Keratinocyte (primary cell): ENCODE measurements around the gene MALT1. TPM values are rescaled to one million over a fixed set of nuclear protein-coding genes. Genes with fewer than 3 reads are reported as not detected.

ENCODE experiments used
- DNase-seq: peaks from one replicate; pipeline ENCODE4 v3.0.0-alpha.2; 2011; ENCODE audit warnings: low read depth, missing footprints, low spot score
- FAIRE-seq: peaks from 2 replicates; lab custom pipeline; 2011; peaks lifted over from hg19 to GRCh38; lab: Jason Lieb, UNC
- H2AFZ ChIP-seq: 2 replicates; pipeline ENCODE4 v1.6.0; 2012; ENCODE audit warnings: low read length, control low read depth, inconsistent platforms; ENCODE audit not compliant: control insufficient read depth
- H3K27ac ChIP-seq: 2 replicates; pipeline ENCODE4 v1.5.1; 2011; ENCODE audit warnings: low read length; ENCODE audit not compliant: control insufficient read depth, insufficient read depth
- H3K27me3 ChIP-seq: 3 replicates; pipeline ENCODE4 v1.6.0; 2011; ENCODE audit warnings: low read length; ENCODE audit not compliant: control insufficient read depth, insufficient read depth; ENCODE audit errors: extremely low read depth
- H3K36me3 ChIP-seq, 2 experiments: 2 replicates in 1 of 2; 3 replicates in 1 of 2; pipeline ENCODE4 v1.5.1; 2011; ENCODE audit warnings: low read length in 2 of 2, mild to moderate bottlenecking in 1 of 2; ENCODE audit not compliant: control insufficient read depth in 2 of 2, insufficient read depth in 2 of 2; ENCODE audit errors: extremely low read depth in 1 of 2
- H3K4me1 ChIP-seq: 3 replicates; pipeline ENCODE4 v1.5.1; 2011; ENCODE audit warnings: low read length; ENCODE audit not compliant: control insufficient read depth, insufficient read depth; ENCODE audit errors: extremely low read depth
- H3K4me2 ChIP-seq: 3 replicates; pipeline ENCODE4 v1.6.0; 2011; ENCODE audit warnings: low read depth, low read length; ENCODE audit not compliant: control insufficient read depth, insufficient read depth; ENCODE audit errors: extremely low read depth
- H3K4me3 ChIP-seq, 3 experiments: fragments of 200-600 bp in 1 of 3; sonication (generic) in 1 of 3; 2 replicates in 2 of 3; 3 replicates in 1 of 3; pipeline ENCODE4 v1.5.1; 2011 to 2016; ENCODE audit warnings: low read length in 3 of 3, mild to moderate bottlenecking in 3 of 3, control low read depth in 2 of 3, inconsistent platforms in 1 of 3, low read depth in 1 of 3, mixed read lengths in 1 of 3, mixed run types in 1 of 3, moderate library complexity in 1 of 3; ENCODE audit not compliant: control insufficient read depth in 2 of 3, insufficient read depth in 2 of 3; ENCODE audit errors: extremely low read depth in 1 of 3
- H3K79me2 ChIP-seq: 2 replicates; pipeline ENCODE4 v1.6.0; 2012; ENCODE audit warnings: low read length; ENCODE audit not compliant: control insufficient read depth, insufficient read depth
- H3K9ac ChIP-seq: 3 replicates; pipeline ENCODE4 v1.6.0; 2011; ENCODE audit warnings: low read length; ENCODE audit not compliant: control insufficient read depth, insufficient read depth; ENCODE audit errors: extremely low read depth
- H3K9me1 ChIP-seq: 3 replicates; pipeline ENCODE4 v1.6.0; 2011; ENCODE audit warnings: low read length; ENCODE audit not compliant: control insufficient read depth, insufficient read depth; ENCODE audit errors: extremely low read depth
- H3K9me3 ChIP-seq: 2 replicates; pipeline ENCODE4 v1.5.1; 2012; ENCODE audit warnings: low read depth, low read length; ENCODE audit not compliant: control insufficient read depth
- H4K20me1 ChIP-seq: 3 replicates; pipeline ENCODE4 v1.6.0; 2011; ENCODE audit warnings: low read length; ENCODE audit not compliant: control insufficient read depth, insufficient read depth; ENCODE audit errors: extremely low read depth
- CTCF ChIP-seq, 3 experiments: IDR thresholded peaks in 1 of 3; conservative IDR thresholded peaks in 1 of 3; optimal IDR thresholded peaks in 1 of 3; 2 replicates in 2 of 3; 3 replicates in 1 of 3; pipeline versions ENCODE3 to v1.5.1; 2011; ENCODE audit warnings: low read length in 3 of 3, mild to moderate bottlenecking in 3 of 3, moderate library complexity in 2 of 3, control low read depth in 1 of 3, inconsistent platforms in 1 of 3; ENCODE audit not compliant: insufficient read depth in 2 of 3; ENCODE audit errors: extremely low read depth in 1 of 3
- EZH2 ChIP-seq: IDR thresholded peaks from one replicate; pipeline ENCODE4 v1.6.1; 2012; ENCODE audit warnings: inconsistent platforms, mild to moderate bottlenecking, low read length, moderate library complexity
- dilution Hi-C: fragments of 300-500 bp; cut with MboI; formaldehyde crosslinking; loops from one replicate; pipeline ENCODE4 v1.7.0; 2020; ENCODE audit warnings: low sequenced_read_pairs; ENCODE audit not compliant: extremely low pct_ligation_motif_present
- polyA plus RNA-seq, 5 experiments: library from polyadenylated mRNA; depleted of rRNA in 3 of 5; stranded (reverse) in 3 of 5; stranded (forward) in 1 of 5; unstranded in 1 of 5; fragments of >200 nt; gene quantifications; 1 replicate in 1 of 5; 2 replicates in 3 of 5; 3 replicates in 1 of 5; pipeline versions ENCODE4 v1.2.1 to v1.2.3, GENCODE V29; 2011 to 2012; ENCODE audit warnings: missing spikeins in 2 of 5, low read depth in 1 of 5, low replicate concordance in 1 of 5

Gene MALT1
- polyA plus RNA-seq, 1 donor (not counting 4 experiments of a cell fraction or from before 2014, with no cell fraction given), result 52.1 TPM

GRCh38 chr18:58779529-58779928 lies 108.3 kb downstream of the MALT1 start:
- H3K4me3 ChIP-seq, result no peak overlapping the region
- H3K27ac ChIP-seq, result no peak overlapping the region
- no peak overlapping the region for H3K4me2 ChIP-seq
- H3K9me1 ChIP-seq, result no peaks in the 10 kb centered on the region
- no peak for TF ChIP-seq EZH2
- no peak for TF ChIP-seq CTCF (optimal IDR thresholded peaks at IDR 0.05 in 1 of 3, IDR thresholded peaks at IDR 0.05 in 1 of 3, conservative IDR thresholded peaks at IDR 0.05 in 1 of 3; ENCODE audit: extremely low read depth in 1 of 3, insufficient read depth in 2 of 3, low read length in 3 of 3)
- H3K4me1 ChIP-seq, result peaks cover 9% of the 10 kb centered on the region
- no peaks in the 10 kb centered on the region for H3K27me3 ChIP-seq
- H3K9ac ChIP-seq, result no peak overlapping the region
- H3K9me3 ChIP-seq, result no peaks in the 10 kb centered on the region
- no peak overlapping the region for H2AFZ ChIP-seq
- DNase-seq (no peak), FAIRE-seq (no peak)
- dilution Hi-C loops, result loop anchor here (25.0 kb wide), 1 partner anchor 283 kb away; no protein-coding TSS in a partner anchor
- H4K20me1 ChIP-seq, result no peaks in the 10 kb centered on the region
- H3K79me2 ChIP-seq, result no peaks in the 10 kb centered on the region
- H3K36me3 ChIP-seq, result no peaks in the 10 kb centered on the region

GRCh38 chr18:58780045-58780444 lies 108.8 kb downstream of the MALT1 start:
- H2AFZ ChIP-seq, result no peak overlapping the region
- no peak overlapping the region for H3K4me2 ChIP-seq
- no peak overlapping the region for H3K9ac ChIP-seq
- no peaks in the 10 kb centered on the region for H4K20me1 ChIP-seq
- H3K27me3 ChIP-seq, result no peaks in the 10 kb centered on the region
- H3K79me2 ChIP-seq, result no peaks in the 10 kb centered on the region
- no peaks in the 10 kb centered on the region for H3K9me1 ChIP-seq
- H3K9me3 ChIP-seq, result no peaks in the 10 kb centered on the region
- TF ChIP-seq CTCF (optimal IDR thresholded peaks at IDR 0.05 in 1 of 3, IDR thresholded peaks at IDR 0.05 in 1 of 3, conservative IDR thresholded peaks at IDR 0.05 in 1 of 3; ENCODE audit: extremely low read depth in 1 of 3, insufficient read depth in 2 of 3, low read length in 3 of 3) (no peak), EZH2 (no peak)
- H3K4me3 ChIP-seq, result no peak overlapping the region
- H3K4me1 ChIP-seq, result peaks cover 14% of the 10 kb centered on the region
- no peaks in the 10 kb centered on the region for H3K36me3 ChIP-seq
- no peak for FAIRE-seq
- dilution Hi-C loops, result loop anchor here (25.0 kb wide), 1 partner anchor 282 kb away; no protein-coding TSS in a partner anchor
- H3K27ac ChIP-seq, result no peak overlapping the region
- DNase-seq, result no peak
